ENCODE data around the gene PROM2. TPM values are rescaled to one million over a fixed set of nuclear protein-coding genes. Genes with fewer than 3 reads are reported as not detected.
A peak's percentile ranks its signal among the peaks of the same experiment; 100 is the strongest.

PROM2 gene
- total RNA-seq, 1 donor from 2014 or later = 10.8 TPM

- peaks cover 8% of the 10 kb centered on the region for H3K27me3 ChIP-seq (ENCODE audit: control insufficient read depth, insufficient read depth, low read length)
- H3K36me3 ChIP-seq (ENCODE audit: control insufficient read depth, insufficient read depth, low read length) = no peaks in the 10 kb centered on the region
- TF ChIP-seq, protein P1, sequence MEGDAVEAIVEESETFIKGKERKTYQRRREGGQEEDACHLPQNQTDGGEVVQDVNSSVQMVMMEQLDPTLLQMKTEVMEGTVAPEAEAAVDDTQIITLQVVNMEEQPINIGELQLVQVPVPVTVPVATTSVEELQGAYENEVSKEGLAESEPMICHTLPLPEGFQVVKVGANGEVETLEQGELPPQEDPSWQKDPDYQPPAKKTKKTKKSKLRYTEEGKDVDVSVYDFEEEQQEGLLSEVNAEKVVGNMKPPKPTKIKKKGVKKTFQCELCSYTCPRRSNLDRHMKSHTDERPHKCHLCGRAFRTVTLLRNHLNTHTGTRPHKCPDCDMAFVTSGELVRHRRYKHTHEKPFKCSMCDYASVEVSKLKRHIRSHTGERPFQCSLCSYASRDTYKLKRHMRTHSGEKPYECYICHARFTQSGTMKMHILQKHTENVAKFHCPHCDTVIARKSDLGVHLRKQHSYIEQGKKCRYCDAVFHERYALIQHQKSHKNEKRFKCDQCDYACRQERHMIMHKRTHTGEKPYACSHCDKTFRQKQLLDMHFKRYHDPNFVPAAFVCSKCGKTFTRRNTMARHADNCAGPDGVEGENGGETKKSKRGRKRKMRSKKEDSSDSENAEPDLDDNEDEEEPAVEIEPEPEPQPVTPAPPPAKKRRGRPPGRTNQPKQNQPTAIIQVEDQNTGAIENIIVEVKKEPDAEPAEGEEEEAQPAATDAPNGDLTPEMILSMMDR (IDR thresholded peaks at IDR 0.05; ENCODE audit: insufficient read depth, low read length, severe bottlenecking) = no peak
- FAIRE-seq (no peak), DNase-seq (ENCODE audit: low read depth) (no peak)
- no peak overlapping the region for H3K4me3 ChIP-seq (ENCODE audit: low read depth, low read length)
Observed at GRCh38 chr2:95307036-95307435, 32.8 kb downstream of the PROM2 start.

DNA sequence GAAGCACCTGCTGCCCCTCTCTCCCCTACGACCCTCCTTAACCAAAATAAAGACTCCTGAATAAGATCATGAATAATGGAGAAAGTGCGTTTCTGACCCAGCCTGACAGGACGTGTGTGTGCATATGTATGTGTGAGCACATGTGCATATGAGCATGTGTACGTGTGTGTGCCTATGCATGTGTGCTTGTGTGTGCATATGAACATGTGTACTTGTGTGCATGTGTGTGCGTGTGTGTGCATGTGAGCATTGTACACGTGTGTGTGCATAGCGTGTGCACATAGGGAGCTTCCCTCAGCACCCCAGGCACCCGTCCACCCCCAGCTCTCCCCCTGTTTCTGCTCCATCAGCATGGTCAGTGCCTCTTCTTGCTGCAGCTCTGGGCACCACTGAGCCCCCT is 33.6 kb downstream of the PROM2 start:
- Histone ChIP-seq H3K36me3 (ENCODE audit: control insufficient read depth, insufficient read depth, low read length) (no peaks in the 10 kb centered on the region), H3K27me3 (ENCODE audit: control insufficient read depth, insufficient read depth, low read length) (peaks cover 8% of the 10 kb centered on the region), H3K4me3 (ENCODE audit: low read depth, low read length) (no peak overlapping the region)
- TF ChIP-seq, protein P1 (IDR thresholded peaks at IDR 0.05; ENCODE audit: insufficient read depth, low read length, severe bottlenecking) = no peak
- no peak for DNase-seq (ENCODE audit: low read depth)
- peak; percentile 90 for FAIRE-seq

DNA sequence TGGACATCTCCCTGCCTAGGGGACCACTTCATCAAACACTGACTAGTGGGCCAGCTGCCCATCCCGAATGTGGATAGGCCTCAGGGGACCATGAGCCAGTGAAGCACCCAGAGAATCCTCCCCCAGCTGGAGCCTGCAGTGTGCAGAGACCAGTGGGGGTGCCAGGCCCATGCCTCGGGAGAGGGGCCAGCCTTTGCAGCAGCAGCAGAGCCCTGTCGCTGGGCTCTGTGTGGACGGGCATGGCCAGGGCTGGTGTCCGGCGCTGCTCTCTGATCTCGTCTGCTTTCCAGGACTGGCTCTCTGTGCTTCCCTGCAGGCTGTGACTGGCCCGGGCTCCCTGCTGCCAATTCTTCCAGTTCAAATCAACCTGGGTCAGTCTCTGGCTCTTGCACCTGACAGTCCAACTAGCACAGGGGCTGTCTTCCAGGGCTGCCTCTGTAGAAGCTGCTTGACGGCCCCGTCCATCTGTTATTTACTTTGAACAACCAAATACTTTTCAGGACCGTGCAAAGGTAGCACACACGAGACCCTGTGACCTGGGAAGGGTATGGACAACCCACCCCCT is 34.3 kb downstream of the PROM2 start:
- FAIRE-seq (no peak), DNase-seq (ENCODE audit: low read depth) (no peak)
- H3K27me3 ChIP-seq (ENCODE audit: control insufficient read depth, insufficient read depth, low read length) = peaks cover 8% of the 10 kb centered on the region
- no peak overlapping the region for H3K4me3 ChIP-seq (ENCODE audit: low read depth, low read length)
- TF ChIP-seq, protein P1 (IDR thresholded peaks at IDR 0.05; ENCODE audit: insufficient read depth, low read length, severe bottlenecking) = no peak
- H3K36me3 ChIP-seq (ENCODE audit: control insufficient read depth, insufficient read depth, low read length) = no peaks in the 10 kb centered on the region

DNA sequence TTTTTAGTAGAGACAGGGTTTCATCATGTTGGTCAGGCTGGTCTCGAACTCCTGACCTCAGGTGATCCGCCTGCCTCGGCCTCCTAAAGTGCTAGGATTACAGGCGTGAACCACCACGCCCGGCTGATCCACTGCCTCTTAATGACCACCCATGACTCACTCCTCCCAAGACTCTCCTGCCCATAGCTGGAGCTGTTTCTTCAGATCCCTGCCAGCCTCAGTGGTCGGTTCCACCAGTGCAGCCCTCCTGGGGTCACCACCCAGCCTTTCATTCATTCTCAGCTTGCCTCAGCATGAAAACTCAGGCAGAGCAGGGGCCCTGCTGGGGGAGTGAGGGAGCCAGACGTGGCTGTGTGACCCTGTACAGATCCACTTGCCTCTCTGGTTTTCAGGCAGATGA is 35.4 kb downstream of the PROM2 start:
- Histone ChIP-seq H3K27me3 (ENCODE audit: control insufficient read depth, insufficient read depth, low read length) (peaks cover 8% of the 10 kb centered on the region), H3K4me3 (ENCODE audit: low read depth, low read length) (no peak overlapping the region), H3K36me3 (ENCODE audit: control insufficient read depth, insufficient read depth, low read length) (no peaks in the 10 kb centered on the region)
- TF ChIP-seq, protein P1 (IDR thresholded peaks at IDR 0.05; ENCODE audit: insufficient read depth, low read length, severe bottlenecking) = no peak
- DNase-seq (ENCODE audit: low read depth) (peak; percentile 9), FAIRE-seq (no peak)

DNA sequence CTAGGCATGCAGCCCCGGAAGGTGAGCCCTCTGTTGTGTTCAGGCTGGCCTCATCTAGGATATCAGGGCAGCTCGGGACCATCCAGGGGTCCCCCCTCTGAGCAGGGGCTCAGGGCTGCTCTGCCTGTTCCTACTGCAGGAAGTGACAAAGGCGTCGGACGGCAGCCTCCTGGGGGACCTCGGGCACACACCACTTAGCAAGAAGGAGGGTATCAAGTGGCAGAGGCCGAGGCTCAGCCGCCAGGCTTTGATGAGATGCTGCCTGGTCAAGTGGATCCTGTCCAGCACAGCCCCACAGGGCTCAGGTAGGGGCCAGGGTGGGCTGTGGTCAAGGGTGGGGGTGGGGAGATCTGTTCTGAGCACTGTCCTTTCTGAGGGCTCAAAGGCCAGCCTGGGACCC is 36.0 kb downstream of the PROM2 start:
- no peak for DNase-seq (ENCODE audit: low read depth)
- Histone ChIP-seq H3K36me3 (ENCODE audit: control insufficient read depth, insufficient read depth, low read length) (no peaks in the 10 kb centered on the region), H3K27me3 (ENCODE audit: control insufficient read depth, insufficient read depth, low read length) (peaks cover 8% of the 10 kb centered on the region), H3K4me3 (ENCODE audit: low read depth, low read length) (no peak overlapping the region)
- TF ChIP-seq, protein P1 (IDR thresholded peaks at IDR 0.05; ENCODE audit: insufficient read depth, low read length, severe bottlenecking) = no peak
- FAIRE-seq = no peak

- TF ChIP-seq, protein P1 (IDR thresholded peaks at IDR 0.05; ENCODE audit: insufficient read depth, low read length, severe bottlenecking) = no peak
- Histone ChIP-seq H3K4me3 (ENCODE audit: low read depth, low read length) (no peak overlapping the region), H3K27me3 (ENCODE audit: control insufficient read depth, insufficient read depth, low read length) (peaks cover 8% of the 10 kb centered on the region), H3K36me3 (ENCODE audit: control insufficient read depth, insufficient read depth, low read length) (no peaks in the 10 kb centered on the region)
- no peak for DNase-seq (ENCODE audit: low read depth)
- FAIRE-seq = peak; percentile 43
Observed at GRCh38 chr2:95310651-95311050, 36.4 kb downstream of the PROM2 start.

All from bronchial epithelial cell (primary cell).